ENCODE data around the gene RETREG3. TPM values are rescaled to one million over a fixed set of nuclear protein-coding genes. Genes with fewer than 3 reads are reported as not detected.

The RETREG3 gene
- total and polyA plus RNA-seq, 2 experiments from 2014 or later = 36.3 to 55.3 TPM

DNA sequence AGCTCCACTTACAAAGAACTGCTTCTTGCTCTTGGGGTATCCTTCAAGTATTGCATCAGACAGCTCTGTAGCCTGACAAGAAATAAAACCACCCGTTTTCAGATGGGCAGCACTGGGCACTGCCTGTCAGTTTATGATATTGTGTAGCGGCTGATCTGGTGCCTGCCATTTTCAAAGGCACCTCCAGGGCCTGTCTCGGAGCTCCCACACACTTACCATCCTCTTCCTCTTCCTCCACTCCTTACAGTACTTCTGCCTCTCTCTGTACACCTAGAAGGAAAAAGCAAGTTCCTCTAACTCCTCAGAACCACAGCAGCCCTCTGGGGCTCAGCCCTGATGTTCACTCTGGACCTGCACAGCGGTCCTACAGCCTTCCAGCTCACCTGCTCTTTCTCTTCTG, 36.1 kb downstream of the RETREG3 start:
- 95% methylated on average over 4 of the region's 4 CpGs for WGBS (ENCODE audit: low lambda C conversion rate, missing lambda C conversion rate)
- H3K27ac ChIP-seq = no peak overlapping the region
- DNase-seq (ENCODE audit: low spot score) = no peak
- H4K20me1 ChIP-seq (ENCODE audit: insufficient read depth, poor library complexity, severe bottlenecking) = no peaks in the 10 kb centered on the region
- H3K4me1 ChIP-seq (ENCODE audit: insufficient read depth) = no peaks in the 10 kb centered on the region
- no peaks in the 10 kb centered on the region for H3K36me3 ChIP-seq (replicated peaks; ENCODE audit: insufficient read depth, low read depth)
- H3K79me2 ChIP-seq = peaks cover 24% of the 10 kb centered on the region
- no peak overlapping the region for H2AFZ ChIP-seq
- no peak overlapping the region for H3K4me2 ChIP-seq
- no peaks in the 10 kb centered on the region for H3K9me3 ChIP-seq (ENCODE audit: low read depth)
- H3K27me3 ChIP-seq = no peaks in the 10 kb centered on the region
- no peaks in the 10 kb centered on the region for H3K9me2 ChIP-seq (replicated peaks; ENCODE audit: insufficient read depth)
- H3K4me3 ChIP-seq = no peak overlapping the region
- TF ChIP-seq EZH2 (IDR thresholded peaks at IDR 0.05; ENCODE audit: borderline replicate concordance) (no peak), EZH2phosphoT487 (IDR thresholded peaks at IDR 0.05; ENCODE audit: low read depth, severe bottlenecking, unreplicated experiment) (no peak)
- TF ChIP-seq, protein P1, sequence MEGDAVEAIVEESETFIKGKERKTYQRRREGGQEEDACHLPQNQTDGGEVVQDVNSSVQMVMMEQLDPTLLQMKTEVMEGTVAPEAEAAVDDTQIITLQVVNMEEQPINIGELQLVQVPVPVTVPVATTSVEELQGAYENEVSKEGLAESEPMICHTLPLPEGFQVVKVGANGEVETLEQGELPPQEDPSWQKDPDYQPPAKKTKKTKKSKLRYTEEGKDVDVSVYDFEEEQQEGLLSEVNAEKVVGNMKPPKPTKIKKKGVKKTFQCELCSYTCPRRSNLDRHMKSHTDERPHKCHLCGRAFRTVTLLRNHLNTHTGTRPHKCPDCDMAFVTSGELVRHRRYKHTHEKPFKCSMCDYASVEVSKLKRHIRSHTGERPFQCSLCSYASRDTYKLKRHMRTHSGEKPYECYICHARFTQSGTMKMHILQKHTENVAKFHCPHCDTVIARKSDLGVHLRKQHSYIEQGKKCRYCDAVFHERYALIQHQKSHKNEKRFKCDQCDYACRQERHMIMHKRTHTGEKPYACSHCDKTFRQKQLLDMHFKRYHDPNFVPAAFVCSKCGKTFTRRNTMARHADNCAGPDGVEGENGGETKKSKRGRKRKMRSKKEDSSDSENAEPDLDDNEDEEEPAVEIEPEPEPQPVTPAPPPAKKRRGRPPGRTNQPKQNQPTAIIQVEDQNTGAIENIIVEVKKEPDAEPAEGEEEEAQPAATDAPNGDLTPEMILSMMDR (IDR thresholded peaks at IDR 0.05; ENCODE audit: poor library complexity) = no peak

GRCh38 chr17:42571435-42572225, 37.5 kb downstream of the RETREG3 start:
- H2AFZ ChIP-seq = no peak overlapping the region
- no peak overlapping the region for H3K4me2 ChIP-seq
- H3K9me3 ChIP-seq (ENCODE audit: low read depth) = no peaks in the 10 kb centered on the region
- no peak for DNase-seq (ENCODE audit: low spot score)
- H3K27ac ChIP-seq = no peak overlapping the region
- H3K27me3 ChIP-seq = no peaks in the 10 kb centered on the region
- peaks cover 35% of the 10 kb centered on the region for H3K79me2 ChIP-seq
- no peaks in the 10 kb centered on the region for H4K20me1 ChIP-seq (ENCODE audit: insufficient read depth, poor library complexity, severe bottlenecking)
- no peaks in the 10 kb centered on the region for H3K36me3 ChIP-seq (replicated peaks; ENCODE audit: insufficient read depth, low read depth)
- no peak overlapping the region for H3K4me3 ChIP-seq
- H3K9me2 ChIP-seq (replicated peaks; ENCODE audit: insufficient read depth) = no peaks in the 10 kb centered on the region
- no peak for TF ChIP-seq EZH2 (IDR thresholded peaks at IDR 0.05; ENCODE audit: borderline replicate concordance)
- no peak for TF ChIP-seq EZH2phosphoT487 (IDR thresholded peaks at IDR 0.05; ENCODE audit: low read depth, severe bottlenecking, unreplicated experiment)
- TF ChIP-seq, protein P1 (IDR thresholded peaks at IDR 0.05; ENCODE audit: poor library complexity) = no peak
- H3K4me1 ChIP-seq (ENCODE audit: insufficient read depth) = peaks cover under 1% of the 10 kb centered on the region
- 89% methylated on average over 12 of the region's 12 CpGs for WGBS (ENCODE audit: low lambda C conversion rate, missing lambda C conversion rate)

DNA sequence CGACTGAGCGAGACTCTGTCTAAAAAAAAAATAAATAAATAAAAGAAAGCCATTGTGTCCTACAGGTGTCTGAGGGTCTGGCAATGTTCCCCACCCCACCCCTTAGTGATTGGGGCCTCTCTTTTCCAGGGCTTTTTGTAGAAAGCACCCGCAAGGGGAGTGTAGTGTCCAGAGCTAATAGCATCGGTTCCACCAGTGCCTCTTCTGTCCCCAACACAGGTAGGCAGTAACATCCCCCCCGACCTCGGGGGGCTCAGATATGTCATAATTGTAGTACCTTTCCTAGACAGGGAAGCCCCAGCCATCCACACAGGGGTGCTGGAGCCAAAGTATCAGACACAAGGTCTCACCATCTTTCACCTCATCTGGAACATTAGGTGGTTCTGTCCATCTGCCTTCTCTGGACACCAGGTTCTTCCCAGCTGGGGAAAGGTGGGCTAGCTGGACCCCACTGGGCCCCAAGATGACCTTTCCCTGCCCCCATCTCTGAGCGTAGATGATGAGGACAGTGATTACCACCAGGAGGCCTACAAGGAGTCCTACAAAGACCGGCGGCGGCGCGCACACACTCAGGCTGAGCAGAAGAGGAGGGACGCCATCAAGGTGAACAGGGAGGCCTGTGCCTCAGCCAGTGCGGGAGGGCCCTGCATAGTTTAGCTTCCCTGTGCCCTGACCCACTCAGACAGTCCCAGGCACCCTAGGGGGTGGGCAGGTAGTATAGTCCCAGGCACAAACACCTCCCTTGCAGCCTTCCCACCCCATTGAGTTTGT, 40.6 kb downstream of the RETREG3 start:
- DNase-seq (ENCODE audit: low spot score) = no peak
- Histone ChIP-seq H2AFZ (no peak overlapping the region), H3K4me1 (ENCODE audit: insufficient read depth) (peaks cover 9% of the 10 kb centered on the region), H3K27ac (peak overlapping the region; percentile 93), H3K79me2 (peaks cover 45% of the 10 kb centered on the region), H3K36me3 (replicated peaks; ENCODE audit: insufficient read depth, low read depth) (no peaks in the 10 kb centered on the region), H3K4me2 (peak overlapping the region; percentile 96), H3K4me3 (no peak overlapping the region), H4K20me1 (ENCODE audit: insufficient read depth, poor library complexity, severe bottlenecking) (no peaks in the 10 kb centered on the region), H3K9me3 (ENCODE audit: low read depth) (no peaks in the 10 kb centered on the region), H3K27me3 (no peaks in the 10 kb centered on the region), H3K9me2 (replicated peaks; ENCODE audit: insufficient read depth) (no peaks in the 10 kb centered on the region)
- TF ChIP-seq EZH2phosphoT487 (IDR thresholded peaks at IDR 0.05; ENCODE audit: low read depth, severe bottlenecking, unreplicated experiment) = no peak
- TF ChIP-seq, protein P1 (IDR thresholded peaks at IDR 0.05; ENCODE audit: poor library complexity) = no peak
- 96% methylated on average over 13 of the region's 14 CpGs for WGBS (ENCODE audit: low lambda C conversion rate, missing lambda C conversion rate)

All from hepatocyte (in vitro differentiated cells).